ENCODE results near the gene FER. TPM values are rescaled to one million over a fixed set of nuclear protein-coding genes. Genes with fewer than 3 reads are reported as not detected.
A peak's percentile ranks its signal among the peaks of the same experiment; 100 is the strongest.

Gene FER
- total and polyA plus RNA-seq, 12 donors = 1.4 to 21.9 (median 14.9) TPM

DNA sequence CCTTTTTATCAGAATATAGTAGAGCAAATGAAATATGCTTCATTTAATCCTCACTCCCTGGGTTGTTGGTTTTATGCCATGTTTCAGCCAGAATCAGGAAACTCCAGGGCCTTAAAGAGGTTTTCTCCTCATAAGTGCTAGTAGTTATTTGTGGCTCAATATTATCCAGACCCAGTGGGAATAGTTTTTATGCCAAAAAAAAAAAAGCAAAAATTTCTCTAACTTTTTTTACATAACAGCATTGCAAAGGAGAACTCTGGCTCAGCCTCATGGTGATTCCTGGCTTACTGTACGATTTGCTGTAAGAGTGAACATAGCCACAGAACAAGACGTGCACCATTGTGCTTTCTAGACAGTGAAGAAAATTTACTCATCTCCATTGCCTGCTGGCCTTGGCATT, 429.5 kb downstream of the FER start:
- Histone ChIP-seq H3K36me3 (peaks cover 0 to 18% (median 0%) of the 10 kb centered on the region in 9 donors), H3K4me1 (peaks cover 0 to 5% (median 0%) of the 10 kb centered on the region in 9 donors), H3K9me3 (no peaks in the 10 kb centered on the region), H3K27ac (no peak overlapping the region), H3K27me3 (no peaks in the 10 kb centered on the region), H3K4me3 (no peak overlapping the region)
- DNase-seq = no peak
- TF ChIP-seq, protein P1, sequence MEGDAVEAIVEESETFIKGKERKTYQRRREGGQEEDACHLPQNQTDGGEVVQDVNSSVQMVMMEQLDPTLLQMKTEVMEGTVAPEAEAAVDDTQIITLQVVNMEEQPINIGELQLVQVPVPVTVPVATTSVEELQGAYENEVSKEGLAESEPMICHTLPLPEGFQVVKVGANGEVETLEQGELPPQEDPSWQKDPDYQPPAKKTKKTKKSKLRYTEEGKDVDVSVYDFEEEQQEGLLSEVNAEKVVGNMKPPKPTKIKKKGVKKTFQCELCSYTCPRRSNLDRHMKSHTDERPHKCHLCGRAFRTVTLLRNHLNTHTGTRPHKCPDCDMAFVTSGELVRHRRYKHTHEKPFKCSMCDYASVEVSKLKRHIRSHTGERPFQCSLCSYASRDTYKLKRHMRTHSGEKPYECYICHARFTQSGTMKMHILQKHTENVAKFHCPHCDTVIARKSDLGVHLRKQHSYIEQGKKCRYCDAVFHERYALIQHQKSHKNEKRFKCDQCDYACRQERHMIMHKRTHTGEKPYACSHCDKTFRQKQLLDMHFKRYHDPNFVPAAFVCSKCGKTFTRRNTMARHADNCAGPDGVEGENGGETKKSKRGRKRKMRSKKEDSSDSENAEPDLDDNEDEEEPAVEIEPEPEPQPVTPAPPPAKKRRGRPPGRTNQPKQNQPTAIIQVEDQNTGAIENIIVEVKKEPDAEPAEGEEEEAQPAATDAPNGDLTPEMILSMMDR (IDR thresholded peaks at IDR 0.05) = no peak
- intact Hi-C loops (cut with DNase I) = no loop called here
- ATAC-seq = peak in 7 of 8 donors; percentile 31 to 79 (median 64)
- 62 to 80% methylated on average over 2 of the region's 2 CpGs for WGBS, 2 donors

DNA sequence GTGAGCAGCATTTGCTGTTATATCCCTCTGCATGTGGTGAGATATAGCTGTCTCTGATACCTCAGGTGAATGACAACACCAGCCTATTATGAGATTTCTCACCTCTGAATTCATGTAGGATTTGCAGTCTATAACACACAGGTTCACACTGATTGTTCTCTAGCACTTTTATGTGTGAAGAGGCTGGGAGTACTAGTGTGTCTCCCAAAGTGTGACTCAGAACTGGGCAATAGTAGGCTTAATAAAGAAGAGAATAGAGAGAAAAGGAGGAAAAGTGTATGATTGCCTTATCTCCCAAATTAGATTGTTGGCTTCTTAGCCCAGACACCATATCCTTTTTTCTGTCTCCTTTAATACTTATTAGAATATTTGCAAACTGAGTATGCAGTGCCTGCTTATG, 430.1 kb downstream of the FER start:
- intact Hi-C loops (cut with DNase I) = no loop called here
- Histone ChIP-seq H3K4me1 (peaks cover 0 to 5% (median 0%) of the 10 kb centered on the region in 9 donors), H3K36me3 (peaks cover 0 to 19% (median 0%) of the 10 kb centered on the region in 9 donors), H3K4me3 (no peak overlapping the region), H3K27me3 (no peaks in the 10 kb centered on the region), H3K9me3 (no peaks in the 10 kb centered on the region), H3K27ac (no peak overlapping the region)
- DNase-seq = no peak
- TF ChIP-seq, protein P1 (IDR thresholded peaks at IDR 0.05) = no peak
- ATAC-seq = no peak

DNA sequence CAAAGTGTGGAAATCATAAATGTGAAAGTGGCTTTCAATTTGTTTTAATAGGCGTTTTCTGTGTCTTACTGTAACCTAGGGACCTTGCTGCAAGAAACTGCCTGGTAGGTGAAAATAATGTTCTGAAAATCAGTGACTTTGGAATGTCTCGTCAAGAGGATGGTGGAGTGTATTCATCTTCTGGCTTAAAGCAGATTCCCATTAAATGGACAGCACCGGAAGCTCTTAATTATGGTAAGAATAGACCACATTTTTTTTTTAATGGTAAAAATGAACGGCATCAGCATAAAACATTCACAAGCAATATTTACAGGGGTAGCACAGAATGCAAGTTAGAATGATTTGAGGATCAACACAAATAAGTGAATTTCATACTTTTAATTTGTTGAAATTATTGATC, 433.0 kb downstream of the FER start:
- Histone ChIP-seq H3K4me3 (no peak overlapping the region), H3K36me3 (peaks cover 0 to 21% (median 0%) of the 10 kb centered on the region in 9 donors), H3K4me1 (peaks cover 0 to 5% (median 0%) of the 10 kb centered on the region in 9 donors), H3K9me3 (no peaks in the 10 kb centered on the region), H3K27me3 (no peaks in the 10 kb centered on the region), H3K27ac (no peak overlapping the region)
- TF ChIP-seq, protein P1 (IDR thresholded peaks at IDR 0.05) = no peak
- DNase-seq (no peak), ATAC-seq (no peak)
- WGBS, 2 donors = 96 to 98% methylated on average over 4 of the region's 4 CpGs
- intact Hi-C loops (cut with DNase I) = no loop called here

DNA sequence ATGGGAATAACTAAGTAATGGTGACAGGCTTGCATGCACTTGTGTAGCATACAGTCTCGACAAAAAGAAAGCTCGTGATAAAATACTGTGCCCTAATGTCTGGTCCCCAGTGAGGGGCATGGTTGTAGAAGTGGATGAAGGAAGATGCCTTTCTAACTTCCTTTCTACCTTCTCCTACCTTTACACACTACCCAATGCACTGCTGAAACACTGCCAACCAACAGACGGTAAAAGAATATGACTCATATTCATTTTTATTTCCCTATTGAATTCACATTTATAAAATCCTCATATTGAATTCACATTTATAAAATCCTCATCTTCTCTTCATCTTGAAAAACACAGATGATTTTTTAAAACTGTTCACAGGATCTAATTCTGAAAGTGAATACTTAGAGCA, 439.1 kb downstream of the FER start:
- Histone ChIP-seq H3K4me3 (no peak overlapping the region), H3K36me3 (peaks cover 0 to 45% (median 0%) of the 10 kb centered on the region in 9 donors), H3K27ac (no peak overlapping the region), H3K27me3 (no peaks in the 10 kb centered on the region), H3K4me1 (peaks cover 0 to 10% (median 5%) of the 10 kb centered on the region in 9 donors), H3K9me3 (no peaks in the 10 kb centered on the region)
- WGBS, 2 donors = 82 to 84% methylated on average over 3 of the region's 3 CpGs
- intact Hi-C loops (cut with DNase I) = no loop called here
- TF ChIP-seq, protein P1 (IDR thresholded peaks at IDR 0.05) = no peak
- ATAC-seq (no peak), DNase-seq (no peak)

All from heart right ventricle (tissue), 16 donors.